ENCODE data around the gene PDIA5.

DNA sequence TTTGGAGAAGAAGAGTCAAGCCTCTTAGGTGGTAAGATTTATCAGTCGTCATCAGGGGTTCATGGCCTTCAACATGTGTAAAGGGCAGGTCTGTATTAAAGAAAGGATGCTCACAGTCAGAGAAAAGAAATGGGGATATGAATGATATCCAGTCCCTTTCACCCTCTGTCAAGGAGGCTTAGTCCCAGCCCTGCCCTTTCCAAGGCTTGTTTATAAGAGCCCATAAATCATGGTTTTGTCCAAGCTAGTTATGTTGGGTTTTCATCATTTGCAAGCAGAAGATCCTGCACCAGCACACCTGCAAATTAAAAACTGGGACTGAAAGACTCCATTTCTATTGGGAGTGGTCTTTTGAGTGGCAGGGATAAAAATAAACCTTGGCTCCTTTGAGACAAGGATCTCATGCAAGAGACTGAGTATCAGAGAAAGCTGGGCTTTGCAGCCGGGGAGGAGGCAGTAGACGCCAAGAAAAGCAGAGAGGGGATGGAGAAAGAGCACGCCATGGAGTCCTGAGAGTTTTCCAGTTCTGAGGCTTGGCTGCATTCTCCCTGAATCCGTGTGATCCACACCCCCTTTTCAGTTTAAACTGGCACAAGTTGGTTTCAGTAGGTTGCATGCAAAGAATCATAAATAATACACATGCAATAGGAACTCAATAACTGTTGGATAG, 12.6 kb upstream of the PDIA5 start:
- TF ChIP-seq, protein P1, sequence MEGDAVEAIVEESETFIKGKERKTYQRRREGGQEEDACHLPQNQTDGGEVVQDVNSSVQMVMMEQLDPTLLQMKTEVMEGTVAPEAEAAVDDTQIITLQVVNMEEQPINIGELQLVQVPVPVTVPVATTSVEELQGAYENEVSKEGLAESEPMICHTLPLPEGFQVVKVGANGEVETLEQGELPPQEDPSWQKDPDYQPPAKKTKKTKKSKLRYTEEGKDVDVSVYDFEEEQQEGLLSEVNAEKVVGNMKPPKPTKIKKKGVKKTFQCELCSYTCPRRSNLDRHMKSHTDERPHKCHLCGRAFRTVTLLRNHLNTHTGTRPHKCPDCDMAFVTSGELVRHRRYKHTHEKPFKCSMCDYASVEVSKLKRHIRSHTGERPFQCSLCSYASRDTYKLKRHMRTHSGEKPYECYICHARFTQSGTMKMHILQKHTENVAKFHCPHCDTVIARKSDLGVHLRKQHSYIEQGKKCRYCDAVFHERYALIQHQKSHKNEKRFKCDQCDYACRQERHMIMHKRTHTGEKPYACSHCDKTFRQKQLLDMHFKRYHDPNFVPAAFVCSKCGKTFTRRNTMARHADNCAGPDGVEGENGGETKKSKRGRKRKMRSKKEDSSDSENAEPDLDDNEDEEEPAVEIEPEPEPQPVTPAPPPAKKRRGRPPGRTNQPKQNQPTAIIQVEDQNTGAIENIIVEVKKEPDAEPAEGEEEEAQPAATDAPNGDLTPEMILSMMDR (IDR thresholded peaks at IDR 0.05): no peak
- no peak for TF ChIP-seq POLR2A (IDR thresholded peaks at IDR 0.05)
- no peak for TF ChIP-seq EP300 (IDR thresholded peaks at IDR 0.05)
